SH-SY5Y (cell line): ENCODE data around the gene P3H2.

Source experiments
- GATA2 ChIP-seq: IDR thresholded peaks from 2 replicates; pipeline ENCODE4 v1.6.1; 2011; ENCODE audit warnings: mild to moderate bottlenecking, low read depth, low read length
- GATA3 ChIP-seq: IDR thresholded peaks from 2 replicates; pipeline ENCODE4 v1.6.1; 2011; ENCODE audit warnings: low read depth, mild to moderate bottlenecking, low read length, moderate library complexity

Gene P3H2

DNA sequence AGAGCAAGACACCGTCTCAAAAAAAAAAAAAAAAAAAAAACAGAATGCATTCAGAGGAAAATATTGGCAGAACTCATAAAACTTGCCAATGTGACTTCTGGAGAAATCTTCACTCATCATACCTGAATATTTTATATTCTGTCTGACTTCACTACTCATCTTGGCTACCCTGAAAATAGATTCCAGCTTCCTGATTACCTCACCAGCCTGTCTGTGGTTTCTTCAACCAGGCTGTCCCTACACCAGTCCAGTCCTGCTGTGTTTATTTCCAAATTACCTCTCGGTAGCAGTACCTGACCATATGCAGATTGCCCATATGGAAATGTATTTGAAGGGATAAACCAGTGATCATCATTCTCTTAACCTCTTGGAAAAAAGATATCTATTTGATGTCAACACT lies 9.3 kb upstream of the P3H2 start:
- no peak for TF ChIP-seq GATA2
- TF ChIP-seq GATA3 = no peak

DNA sequence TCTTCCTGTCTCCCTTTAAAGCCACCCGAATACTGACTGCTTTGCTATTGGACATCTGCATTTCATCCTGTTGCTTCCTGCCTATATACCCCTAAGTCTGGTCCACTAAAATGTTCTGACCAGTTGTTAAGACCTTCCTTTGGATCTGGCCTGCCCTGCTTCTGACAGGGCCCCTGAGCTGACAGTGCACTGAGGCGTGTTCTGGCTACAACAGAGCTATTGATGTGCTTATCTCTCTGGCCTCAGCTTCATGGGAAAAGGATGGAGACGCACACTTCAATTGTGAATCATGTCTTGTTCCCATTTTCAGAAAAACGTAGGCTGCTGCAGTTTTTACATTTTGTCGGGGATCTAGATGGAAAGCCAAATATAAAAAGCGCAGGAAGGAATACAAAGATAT lies 7.1 kb upstream of the P3H2 start:
- no peak for TF ChIP-seq GATA2
- TF ChIP-seq GATA3 = no peak

DNA sequence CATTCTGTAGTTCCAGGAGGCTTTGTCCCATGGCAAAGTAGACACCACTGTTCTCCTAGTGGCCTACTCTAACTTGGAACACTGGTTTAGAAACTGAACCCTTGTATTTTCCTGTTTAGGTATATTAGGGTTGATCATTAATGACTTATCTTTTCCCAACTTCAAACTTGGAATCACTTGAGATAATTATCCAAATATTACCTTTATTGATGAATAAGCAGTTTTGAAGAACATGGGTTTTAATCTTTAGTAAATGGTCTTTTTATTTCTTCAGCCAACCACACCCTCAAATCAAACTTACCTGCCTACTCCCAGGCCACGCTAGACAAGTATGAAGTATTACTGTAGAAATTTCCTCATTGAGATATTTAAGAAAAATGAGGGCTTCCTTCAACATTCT lies 6.5 kb upstream of the P3H2 start:
- TF ChIP-seq GATA2 (no peak), GATA3 (no peak)

DNA sequence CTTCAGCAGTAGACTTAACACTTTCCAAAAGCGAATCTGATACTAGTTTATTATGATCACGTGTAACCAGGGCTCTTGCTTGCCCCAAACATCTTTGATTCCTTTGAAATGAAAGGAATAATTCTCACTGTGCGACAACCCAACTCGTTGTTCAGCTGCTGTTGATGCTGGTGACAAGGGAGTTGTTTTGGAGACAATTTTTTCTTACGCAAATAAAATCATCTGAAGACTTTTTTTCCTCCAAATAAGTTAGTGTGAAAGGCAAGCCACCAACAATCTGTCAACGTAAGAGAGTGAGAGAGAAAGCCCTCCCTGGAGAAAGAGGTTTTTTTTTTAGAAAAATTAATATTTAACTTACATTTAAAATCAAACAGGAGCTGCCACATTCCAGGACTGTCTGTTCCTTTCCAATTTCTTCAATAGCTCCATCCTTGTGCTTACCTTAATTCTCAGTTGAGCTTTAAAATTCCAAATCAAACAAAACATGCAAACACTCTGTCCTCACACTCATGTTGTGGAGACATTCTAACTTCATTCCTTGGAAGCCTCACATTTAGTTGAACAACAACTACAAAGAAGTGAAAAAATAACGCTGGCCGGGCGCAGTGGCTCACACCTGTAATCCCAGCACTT lies 4.9 kb upstream of the P3H2 start:
- TF ChIP-seq GATA2 = no peak
- TF ChIP-seq GATA3 = no peak

DNA sequence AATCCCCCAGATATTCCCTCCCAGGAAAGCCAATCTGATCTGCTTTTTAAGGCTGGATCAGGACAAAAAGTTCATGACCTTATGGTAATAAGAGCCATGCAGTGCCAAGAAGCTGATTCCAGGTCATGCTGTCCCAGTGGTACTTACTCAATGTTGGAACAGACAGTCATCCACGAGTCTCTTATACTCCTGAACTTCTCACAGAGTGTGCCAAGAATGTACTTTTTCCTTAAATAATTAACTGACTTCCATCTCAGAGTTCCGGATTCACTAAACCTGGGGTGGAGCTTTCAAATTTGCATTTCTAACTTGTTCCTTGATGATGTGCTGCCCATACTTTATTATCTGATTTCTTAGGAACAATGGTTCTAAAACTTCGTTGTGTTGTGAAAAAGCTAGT lies 3.4 kb upstream of the P3H2 start:
- TF ChIP-seq GATA3 (no peak), GATA2 (no peak)

DNA sequence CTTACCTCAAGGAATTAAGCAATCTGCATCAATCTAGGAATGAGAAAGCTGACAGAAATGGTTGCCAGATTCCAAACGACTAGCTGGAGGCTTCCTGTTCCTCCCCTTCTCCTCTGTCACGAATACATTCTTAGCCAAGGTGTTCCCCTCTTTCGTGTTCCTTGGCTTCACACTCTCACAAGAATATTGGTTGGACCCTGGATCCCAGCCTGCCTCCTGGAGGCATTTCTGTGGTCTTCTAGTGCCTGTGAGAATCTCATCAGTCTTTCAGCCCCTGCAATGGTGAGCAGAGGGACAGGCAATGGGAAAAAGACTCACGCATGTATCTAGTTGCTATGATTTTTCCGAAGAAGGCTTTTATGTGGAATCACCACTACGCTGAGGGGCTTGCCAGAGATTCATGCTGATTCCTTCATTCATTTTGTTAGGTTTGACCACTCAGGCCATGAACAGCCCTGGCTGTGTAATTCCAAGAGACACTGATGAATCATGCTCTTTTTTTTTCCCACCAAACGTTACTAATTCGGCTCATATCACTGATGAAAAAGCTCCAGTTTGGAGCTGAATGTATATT lies 1.6 kb upstream of the P3H2 start:
- TF ChIP-seq GATA3 (no peak), GATA2 (no peak)

DNA sequence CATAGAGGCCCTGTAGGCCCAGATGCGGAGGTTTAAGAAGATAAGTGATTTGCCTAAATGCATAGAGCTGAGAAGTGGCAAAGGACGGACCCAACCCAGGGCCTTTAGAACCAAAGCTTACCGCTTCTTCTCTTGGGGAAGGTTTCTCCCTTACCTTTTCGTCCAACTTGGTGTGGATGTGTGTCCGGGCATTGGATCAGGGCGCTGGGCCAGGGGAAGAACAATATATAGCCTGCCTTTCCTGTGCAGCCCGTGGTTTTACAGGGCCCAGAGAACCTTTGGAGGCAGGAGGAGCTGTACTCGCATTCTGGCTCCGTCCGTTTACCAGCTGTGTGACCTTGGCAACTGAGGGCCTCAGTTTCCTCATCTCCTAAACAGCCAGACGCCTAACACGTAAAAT lies 686 bp upstream of the P3H2 start:
- no peak for TF ChIP-seq GATA2

DNA sequence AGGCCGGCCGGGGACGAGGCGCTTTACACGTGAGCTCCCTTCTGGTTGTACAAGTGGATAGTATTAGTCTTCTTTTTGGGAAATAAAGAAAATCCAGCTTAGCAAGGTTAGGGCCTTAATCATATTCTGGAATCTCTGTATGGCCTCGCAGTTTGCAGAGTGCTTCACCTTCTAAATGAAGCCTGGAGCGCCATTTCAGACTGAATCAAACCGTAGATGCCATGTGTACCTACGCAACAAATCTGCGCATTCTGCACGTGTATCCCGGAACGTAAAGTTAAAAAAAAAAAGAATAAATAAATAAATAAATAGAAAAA lies 322 bp upstream of the P3H2 start:
- TF ChIP-seq GATA2 (no peak), GATA3 (no peak)

DNA sequence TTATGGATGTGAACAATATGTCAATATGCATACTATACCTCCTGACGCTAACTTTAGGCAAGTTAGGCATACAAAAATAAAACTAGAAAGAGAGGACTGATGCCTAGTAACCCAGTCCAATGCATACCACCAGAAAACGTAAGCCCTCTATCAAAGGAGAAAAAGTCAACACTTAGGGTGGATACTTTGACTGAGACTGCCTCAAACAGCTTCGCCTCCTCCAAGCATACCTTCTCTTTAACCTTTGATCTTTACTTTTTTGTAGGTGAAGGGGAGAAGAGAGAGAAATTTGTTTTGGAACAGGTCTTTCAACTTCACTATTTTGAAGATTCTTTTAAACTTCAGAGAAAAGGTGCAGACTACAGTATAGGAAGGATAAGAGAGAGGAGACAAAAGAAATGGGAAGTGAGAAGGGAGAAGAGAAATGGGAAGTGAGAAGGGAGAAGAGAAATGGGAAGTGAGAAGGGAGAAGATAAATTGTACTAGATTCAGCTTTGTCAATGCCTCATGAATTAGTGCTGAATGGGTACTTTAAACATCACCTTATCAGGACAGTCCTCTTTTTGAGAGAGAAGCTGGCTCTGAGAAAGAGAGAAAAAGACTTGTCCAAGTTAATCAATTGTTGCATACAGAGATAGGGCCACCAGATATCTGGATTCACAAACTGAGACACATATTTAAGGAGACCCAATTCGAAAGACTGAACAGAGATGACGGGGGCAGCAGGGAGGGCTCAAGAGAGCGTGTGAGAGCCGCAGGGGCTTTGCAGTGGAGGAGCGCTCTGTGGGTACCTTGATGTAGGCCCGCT lies 1.0 kb downstream of the P3H2 start:
- TF ChIP-seq GATA2 = no peak
- no peak for TF ChIP-seq GATA3

DNA sequence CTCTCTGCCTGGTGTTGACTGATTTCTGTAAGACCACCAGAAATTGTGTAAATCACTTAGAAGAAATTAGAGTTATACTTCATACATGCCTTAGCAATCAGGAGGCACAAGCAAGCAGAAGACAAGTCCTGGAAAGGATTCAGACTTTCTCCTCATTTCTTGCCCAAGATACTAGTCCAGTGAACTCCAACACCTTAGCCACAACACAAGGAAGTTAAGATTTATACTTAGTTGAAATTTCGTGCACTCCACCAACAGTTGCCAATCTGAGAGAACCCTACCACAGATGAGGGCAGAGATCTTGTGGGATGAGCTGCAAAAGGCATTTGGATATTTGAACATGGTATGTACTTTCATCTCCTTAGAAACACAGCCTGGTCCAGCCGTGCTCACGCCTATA lies 2.3 kb downstream of the P3H2 start:
- TF ChIP-seq GATA2 (no peak), GATA3 (no peak)

DNA sequence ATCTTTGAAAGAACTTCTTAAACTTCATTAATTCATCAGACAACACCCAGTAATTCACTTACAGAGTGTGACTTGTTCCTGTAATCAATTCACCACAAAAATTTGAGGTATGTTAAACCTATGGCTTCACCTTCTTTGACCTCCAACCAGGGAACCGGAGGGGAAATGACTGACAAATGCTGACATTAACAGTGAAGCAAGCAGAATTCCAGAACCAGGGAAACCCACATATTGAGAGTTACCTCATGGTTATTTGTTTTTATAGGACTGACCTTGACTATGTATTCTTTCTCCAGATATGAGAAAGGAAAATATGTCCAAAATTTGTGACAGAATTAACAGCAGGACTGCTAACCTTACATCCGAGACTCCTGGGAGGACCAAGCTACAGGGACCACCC lies 2.7 kb downstream of the P3H2 start:
- TF ChIP-seq GATA2 (no peak), GATA3 (no peak)

DNA sequence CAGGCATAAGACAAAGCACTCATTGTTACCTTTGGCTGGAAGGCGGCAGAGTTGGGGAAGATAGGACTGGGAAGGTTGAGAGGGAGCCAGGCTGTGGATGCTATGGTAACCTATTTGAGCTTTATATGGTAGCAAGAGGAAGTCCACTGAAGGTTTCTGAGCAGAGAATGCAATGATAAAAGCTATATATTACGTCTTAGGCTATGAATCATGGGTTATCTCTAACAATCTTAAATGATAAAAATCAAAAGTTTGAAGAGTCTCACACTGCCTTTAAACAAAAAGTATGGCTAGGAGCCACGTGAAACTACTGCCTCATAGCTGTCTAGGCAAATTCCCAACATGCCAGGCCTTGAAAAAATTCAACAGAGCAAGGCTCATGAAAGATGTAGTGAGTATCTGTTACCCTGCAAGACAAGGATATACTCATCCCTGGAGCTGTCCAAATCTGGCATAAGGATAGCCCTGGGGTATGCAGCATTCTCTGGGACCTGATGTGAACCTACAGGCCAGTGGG lies 4.1 kb downstream of the P3H2 start:
- TF ChIP-seq GATA2 = no peak
- no peak for TF ChIP-seq GATA3

DNA sequence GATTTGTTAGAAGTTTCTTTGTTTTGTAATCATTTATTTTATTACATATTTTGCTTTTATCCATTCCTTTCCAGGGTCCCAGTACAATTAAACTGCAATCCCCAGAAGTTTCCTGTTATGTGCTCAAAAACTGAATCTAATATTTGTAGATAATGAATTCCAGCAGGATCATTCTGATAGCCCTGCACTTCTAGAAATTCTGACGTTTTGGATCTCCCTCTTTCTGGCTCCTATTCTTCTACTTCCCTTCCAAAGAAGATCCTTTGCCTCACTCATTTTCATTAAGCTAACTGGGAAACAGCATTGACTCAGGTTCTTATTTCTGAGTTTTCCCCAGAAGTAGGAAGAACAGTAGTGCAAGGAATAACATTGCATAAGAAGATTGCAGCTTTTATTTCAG lies 9.9 kb downstream of the P3H2 start:
- TF ChIP-seq GATA3 (no peak), GATA2 (no peak)

DNA sequence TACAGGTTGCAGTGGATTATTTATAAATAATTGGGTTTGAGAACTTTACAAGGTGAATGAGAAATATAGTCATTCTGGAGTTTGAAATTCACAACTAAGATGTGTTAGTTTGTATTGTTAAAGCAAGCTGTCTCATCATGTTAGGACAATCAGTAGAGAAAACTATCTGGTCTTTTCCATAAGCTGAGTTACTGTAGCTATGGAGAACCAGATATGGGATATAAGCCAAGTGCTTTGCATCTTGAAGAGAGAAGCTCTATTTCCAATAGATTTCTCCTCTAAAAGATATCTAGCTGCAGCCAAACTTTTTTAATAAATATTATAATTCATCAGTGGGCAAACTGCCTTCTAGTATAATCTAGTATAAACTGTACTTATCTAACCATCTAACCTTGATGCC lies 11.3 kb downstream of the P3H2 start:
- TF ChIP-seq GATA2 = no peak
- TF ChIP-seq GATA3 = no peak

DNA sequence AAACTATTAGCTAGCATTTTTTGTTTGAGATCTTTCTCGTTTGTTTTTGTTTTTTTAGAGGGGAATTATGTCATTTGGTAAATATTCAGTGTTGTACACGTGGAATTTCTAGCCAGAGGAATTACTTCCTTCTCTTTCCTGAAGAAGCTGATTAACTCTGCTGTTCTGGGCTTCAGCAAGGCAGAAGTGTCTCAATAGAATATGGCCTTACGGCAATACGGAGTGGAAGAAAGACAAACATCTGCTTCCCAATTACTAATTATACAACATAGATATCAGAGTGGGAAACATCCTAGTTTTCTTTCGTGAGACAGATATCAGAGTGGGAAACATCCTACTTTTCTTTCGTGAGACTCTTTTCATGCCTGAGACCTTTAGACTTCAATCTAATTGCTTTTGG lies 11.9 kb downstream of the P3H2 start:
- TF ChIP-seq GATA3 = no peak
- no peak for TF ChIP-seq GATA2

DNA sequence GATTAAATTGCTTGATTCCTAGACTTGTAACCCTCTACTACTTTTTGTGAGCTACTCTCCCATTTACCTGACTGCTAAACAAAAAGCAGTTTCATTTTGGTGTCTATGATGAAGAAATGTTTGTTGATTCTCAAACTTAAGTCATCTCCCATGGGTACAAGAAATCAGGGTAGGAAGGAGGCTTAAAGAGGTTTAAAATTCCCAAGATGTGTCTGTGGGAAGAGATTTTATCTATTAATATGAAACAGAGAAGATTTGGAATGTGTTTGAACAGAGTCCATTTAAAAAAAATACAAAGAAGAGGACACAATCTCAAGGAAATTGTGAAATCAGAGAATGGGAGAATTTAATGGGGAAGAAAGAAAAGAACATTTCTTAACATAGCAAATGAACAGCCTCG lies 14.8 kb downstream of the P3H2 start:
- TF ChIP-seq GATA3 = no peak
- no peak for TF ChIP-seq GATA2

DNA sequence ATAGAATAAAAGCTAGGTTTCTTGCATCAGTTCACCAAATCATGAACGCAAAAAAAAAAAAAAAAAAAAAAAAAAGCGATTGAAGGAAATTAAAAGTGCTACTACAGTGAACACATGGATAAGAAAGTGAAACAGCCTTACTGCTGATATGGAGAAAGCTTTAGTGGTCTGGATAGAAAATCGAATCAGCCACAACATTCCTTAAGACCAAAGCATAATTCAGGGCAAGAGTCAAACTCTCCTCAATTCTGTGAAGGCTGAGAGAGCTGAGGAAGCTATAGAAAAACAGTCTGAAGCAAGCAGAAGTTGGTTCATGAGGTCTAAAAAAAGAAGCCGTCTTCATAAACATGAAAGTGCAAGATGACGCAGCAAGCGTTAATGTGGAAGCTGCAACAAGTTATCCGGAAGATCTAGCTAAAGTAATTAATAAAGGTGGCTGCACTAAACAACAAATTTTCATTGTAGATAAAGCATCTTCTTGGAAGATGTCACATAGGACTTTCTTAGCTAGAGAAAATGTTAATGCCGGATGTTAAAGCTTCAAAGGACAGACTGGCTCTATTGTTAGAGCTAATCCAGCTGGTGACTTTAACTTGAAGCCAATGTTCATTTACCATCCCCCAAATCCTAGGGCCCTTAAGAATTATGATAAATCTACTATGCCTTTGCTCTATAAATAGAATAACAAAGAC lies 19.2 kb downstream of the P3H2 start:
- TF ChIP-seq GATA2 (no peak), GATA3 (no peak)
